Endothelial cell of umbilical vein (primary cell): ENCODE data around the gene LRRC66.

Experiments used
- CTCF ChIP-seq, 2 donors: IDR thresholded peaks; 1 replicate in 1 of 2; 2 replicates in 1 of 2; pipeline ENCODE4 v1.5.1; 2011; ENCODE audit warnings: low read length in 2 of 2, mild to moderate bottlenecking in 2 of 2, moderate library complexity in 2 of 2, control low read depth in 1 of 2, inconsistent platforms in 1 of 2, low read depth in 1 of 2; ENCODE audit not compliant: insufficient read depth in 1 of 2; ENCODE audit errors: extremely low read depth in 1 of 2
- EZH2 ChIP-seq: IDR thresholded peaks from 2 replicates; pipeline ENCODE4 v1.6.1; 2012; ENCODE audit warnings: borderline replicate concordance, low read depth, mild to moderate bottlenecking, moderate library complexity, low read length, inconsistent platforms; ENCODE audit not compliant: severe bottlenecking
- GATA2 ChIP-seq: IDR thresholded peaks from 2 replicates; pipeline ENCODE4 v1.7.0; 2011; ENCODE audit warnings: low read depth, mild to moderate bottlenecking, moderate library complexity, mixed read lengths, low read length; ENCODE audit not compliant: insufficient read length, insufficient read depth
- POLR2A ChIP-seq: IDR thresholded peaks from 2 replicates; pipeline ENCODE4 v1.6.1; 2012; ENCODE audit warnings: low read depth, mild to moderate bottlenecking, control low read depth, low read length
- POLR2AphosphoS5 ChIP-seq: IDR thresholded peaks from 2 replicates; pipeline ENCODE4 v1.6.1; 2012; ENCODE audit warnings: low read depth, mild to moderate bottlenecking, control low read depth, low read length, moderate library complexity; ENCODE audit not compliant: insufficient read depth

- TF ChIP-seq CTCF (IDR thresholded peaks at IDR 0.05; ENCODE audit: extremely low read depth in 1 of 2, insufficient read depth in 1 of 2, low read depth in 1 of 2, low read length in 2 of 2) (no peak), EZH2 (no peak), POLR2A (no peak), POLR2AphosphoS5 (no peak), GATA2 (no peak)
Measured at GRCh38 chr4:51999250-51999649, 20.9 kb downstream of the LRRC66 start.
